ENCODE results near the gene TDRD5.

TDRD5 gene

GRCh38 chr1:179583771-179584320, 7.8 kb upstream of the TDRD5 start:
- H3K4me3 ChIP-seq (ENCODE audit: low read depth, low read length) = no peak overlapping the region
- no peak for DNase-seq (ENCODE audit: low read depth)
- TF ChIP-seq MAX (IDR thresholded peaks at IDR 0.05; ENCODE audit: low read depth, low read length) = no peak
- TF ChIP-seq CTCF (IDR thresholded peaks at IDR 0.05; ENCODE audit: low read depth, low read length) = no peak
- no peak for TF ChIP-seq MYC (IDR thresholded peaks at IDR 0.05; ENCODE audit: low read depth, low read length)
- TF ChIP-seq POLR2A (IDR thresholded peaks at IDR 0.05; ENCODE audit: extremely low read depth, insufficient read length) = no peak

GRCh38 chr1:179586107-179586823, 5.4 kb upstream of the TDRD5 start:
- no peak overlapping the region for H3K4me3 ChIP-seq (ENCODE audit: low read depth, low read length)
- TF ChIP-seq POLR2A (IDR thresholded peaks at IDR 0.05; ENCODE audit: extremely low read depth, insufficient read length) = no peak
- DNase-seq (ENCODE audit: low read depth) = no peak

- H3K4me3 ChIP-seq (ENCODE audit: low read depth, low read length) = no peak overlapping the region
- TF ChIP-seq CTCF (IDR thresholded peaks at IDR 0.05; ENCODE audit: low read depth, low read length) = no peak
- TF ChIP-seq MAX (IDR thresholded peaks at IDR 0.05; ENCODE audit: low read depth, low read length) = no peak
- no peak for TF ChIP-seq MYC (IDR thresholded peaks at IDR 0.05; ENCODE audit: low read depth, low read length)
- no peak for TF ChIP-seq POLR2A (IDR thresholded peaks at IDR 0.05; ENCODE audit: extremely low read depth, insufficient read length)
- no peak for DNase-seq (ENCODE audit: low read depth)
Observed at GRCh38 chr1:179587336-179587735, 4.3 kb upstream of the TDRD5 start.

- TF ChIP-seq CTCF (IDR thresholded peaks at IDR 0.05; ENCODE audit: low read depth, low read length) (no peak), MAX (IDR thresholded peaks at IDR 0.05; ENCODE audit: low read depth, low read length) (no peak), MYC (IDR thresholded peaks at IDR 0.05; ENCODE audit: low read depth, low read length) (no peak), POLR2A (IDR thresholded peaks at IDR 0.05; ENCODE audit: extremely low read depth, insufficient read length) (no peak)
- DNase-seq (ENCODE audit: low read depth) = no peak
Observed at GRCh38 chr1:179588425-179589024, 3.1 kb upstream of the TDRD5 start.

GRCh38 chr1:179589509-179589908, 2.1 kb upstream of the TDRD5 start:
- TF ChIP-seq MAX (IDR thresholded peaks at IDR 0.05; ENCODE audit: low read depth, low read length) = no peak
- TF ChIP-seq MYC (IDR thresholded peaks at IDR 0.05; ENCODE audit: low read depth, low read length) = no peak
- TF ChIP-seq POLR2A (IDR thresholded peaks at IDR 0.05; ENCODE audit: extremely low read depth, insufficient read length) = no peak
- TF ChIP-seq CTCF (IDR thresholded peaks at IDR 0.05; ENCODE audit: low read depth, low read length) = no peak
- no peak overlapping the region for H3K4me3 ChIP-seq (ENCODE audit: low read depth, low read length)
- DNase-seq (ENCODE audit: low read depth) = no peak

More at GRCh38 chr1:179588425-179589024, 3.1 kb upstream of the TDRD5 start:
- H3K4me3 ChIP-seq (ENCODE audit: low read depth, low read length) = no peak overlapping the region

GRCh38 chr1:179590671-179591070, 961 bp upstream of the TDRD5 start:
- no peak for DNase-seq (ENCODE audit: low read depth)
- no peak overlapping the region for H3K4me3 ChIP-seq (ENCODE audit: low read depth, low read length)
- TF ChIP-seq MAX (IDR thresholded peaks at IDR 0.05; ENCODE audit: low read depth, low read length) = no peak
- no peak for TF ChIP-seq CTCF (IDR thresholded peaks at IDR 0.05; ENCODE audit: low read depth, low read length)
- no peak for TF ChIP-seq POLR2A (IDR thresholded peaks at IDR 0.05; ENCODE audit: extremely low read depth, insufficient read length)
- TF ChIP-seq MYC (IDR thresholded peaks at IDR 0.05; ENCODE audit: low read depth, low read length) = no peak
